ENCODE results near the gene NUP188.

NUP188 gene, protein sequence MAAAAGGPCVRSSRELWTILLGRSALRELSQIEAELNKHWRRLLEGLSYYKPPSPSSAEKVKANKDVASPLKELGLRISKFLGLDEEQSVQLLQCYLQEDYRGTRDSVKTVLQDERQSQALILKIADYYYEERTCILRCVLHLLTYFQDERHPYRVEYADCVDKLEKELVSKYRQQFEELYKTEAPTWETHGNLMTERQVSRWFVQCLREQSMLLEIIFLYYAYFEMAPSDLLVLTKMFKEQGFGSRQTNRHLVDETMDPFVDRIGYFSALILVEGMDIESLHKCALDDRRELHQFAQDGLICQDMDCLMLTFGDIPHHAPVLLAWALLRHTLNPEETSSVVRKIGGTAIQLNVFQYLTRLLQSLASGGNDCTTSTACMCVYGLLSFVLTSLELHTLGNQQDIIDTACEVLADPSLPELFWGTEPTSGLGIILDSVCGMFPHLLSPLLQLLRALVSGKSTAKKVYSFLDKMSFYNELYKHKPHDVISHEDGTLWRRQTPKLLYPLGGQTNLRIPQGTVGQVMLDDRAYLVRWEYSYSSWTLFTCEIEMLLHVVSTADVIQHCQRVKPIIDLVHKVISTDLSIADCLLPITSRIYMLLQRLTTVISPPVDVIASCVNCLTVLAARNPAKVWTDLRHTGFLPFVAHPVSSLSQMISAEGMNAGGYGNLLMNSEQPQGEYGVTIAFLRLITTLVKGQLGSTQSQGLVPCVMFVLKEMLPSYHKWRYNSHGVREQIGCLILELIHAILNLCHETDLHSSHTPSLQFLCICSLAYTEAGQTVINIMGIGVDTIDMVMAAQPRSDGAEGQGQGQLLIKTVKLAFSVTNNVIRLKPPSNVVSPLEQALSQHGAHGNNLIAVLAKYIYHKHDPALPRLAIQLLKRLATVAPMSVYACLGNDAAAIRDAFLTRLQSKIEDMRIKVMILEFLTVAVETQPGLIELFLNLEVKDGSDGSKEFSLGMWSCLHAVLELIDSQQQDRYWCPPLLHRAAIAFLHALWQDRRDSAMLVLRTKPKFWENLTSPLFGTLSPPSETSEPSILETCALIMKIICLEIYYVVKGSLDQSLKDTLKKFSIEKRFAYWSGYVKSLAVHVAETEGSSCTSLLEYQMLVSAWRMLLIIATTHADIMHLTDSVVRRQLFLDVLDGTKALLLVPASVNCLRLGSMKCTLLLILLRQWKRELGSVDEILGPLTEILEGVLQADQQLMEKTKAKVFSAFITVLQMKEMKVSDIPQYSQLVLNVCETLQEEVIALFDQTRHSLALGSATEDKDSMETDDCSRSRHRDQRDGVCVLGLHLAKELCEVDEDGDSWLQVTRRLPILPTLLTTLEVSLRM (N-terminal part only)

GRCh38 chr9:128947527-128948301 lies at the start of gene NUP188, which contains the start of gene DOLK:
NUP188 (plus strand) TSS chr9:128947699; CDS start chr9:128947720, 21 bp downstream.
DOLK (minus strand) TSS chr9:128947603; CDS start chr9:128947303, 300 bp downstream.
- DNase-seq = peak; percentile 96

DNA sequence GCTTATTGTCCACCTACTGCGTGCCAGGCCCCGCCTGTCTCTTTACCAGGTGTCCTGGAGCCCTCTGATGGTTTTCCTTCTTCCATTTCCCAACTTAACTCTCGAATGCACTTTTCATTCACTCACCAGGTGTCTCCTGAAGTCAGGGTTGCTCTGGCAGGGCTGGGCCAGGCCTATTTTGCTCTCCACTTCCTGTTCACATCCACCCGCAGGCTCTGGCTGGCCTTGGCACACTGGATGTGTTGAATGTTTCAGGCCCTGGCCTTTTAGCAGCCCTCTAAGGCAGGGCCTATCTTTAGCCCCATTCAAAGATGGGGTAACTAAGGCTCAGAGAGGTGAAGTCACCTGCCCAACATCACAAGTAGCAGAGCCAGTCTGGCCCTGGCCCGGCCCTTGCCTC lies 49.1 kb upstream of the NUP188 start:
- no peak for DNase-seq

DNA sequence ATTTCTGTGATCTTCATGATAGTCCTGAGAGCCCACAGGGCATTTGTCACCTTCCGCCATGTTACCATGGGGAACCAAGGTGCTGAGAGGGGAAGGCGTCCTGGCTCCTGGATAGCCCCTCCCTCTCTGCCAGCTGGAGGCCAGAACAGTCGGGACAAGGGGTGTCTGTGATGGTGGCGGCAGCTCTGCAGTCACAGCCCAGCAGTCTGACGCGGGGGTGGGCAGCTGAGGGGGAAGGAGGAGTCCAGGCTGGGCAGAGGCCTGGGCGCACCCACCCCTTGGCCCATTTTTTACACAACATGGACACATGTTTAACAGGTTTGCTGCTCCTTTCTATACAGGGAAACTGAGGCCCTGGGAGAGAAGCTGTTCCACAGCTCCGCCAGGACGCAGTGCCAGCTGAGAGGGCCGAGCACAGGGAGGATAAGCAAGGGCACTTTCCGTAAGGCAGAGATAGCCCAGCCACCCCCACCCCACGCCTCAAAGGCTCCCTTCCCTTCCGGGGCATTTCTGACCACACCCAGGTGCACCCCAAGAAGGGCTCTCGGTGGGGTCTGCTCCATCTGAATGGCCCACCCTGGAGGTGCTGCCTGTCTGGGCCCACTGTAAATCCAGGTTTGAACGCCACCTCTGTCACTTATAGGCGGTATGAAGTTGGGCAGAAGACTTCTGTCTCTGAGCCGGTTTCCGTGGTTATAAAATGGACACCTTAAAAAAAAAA lies 48.5 kb upstream of the NUP188 start:
- no peak for DNase-seq

DNA sequence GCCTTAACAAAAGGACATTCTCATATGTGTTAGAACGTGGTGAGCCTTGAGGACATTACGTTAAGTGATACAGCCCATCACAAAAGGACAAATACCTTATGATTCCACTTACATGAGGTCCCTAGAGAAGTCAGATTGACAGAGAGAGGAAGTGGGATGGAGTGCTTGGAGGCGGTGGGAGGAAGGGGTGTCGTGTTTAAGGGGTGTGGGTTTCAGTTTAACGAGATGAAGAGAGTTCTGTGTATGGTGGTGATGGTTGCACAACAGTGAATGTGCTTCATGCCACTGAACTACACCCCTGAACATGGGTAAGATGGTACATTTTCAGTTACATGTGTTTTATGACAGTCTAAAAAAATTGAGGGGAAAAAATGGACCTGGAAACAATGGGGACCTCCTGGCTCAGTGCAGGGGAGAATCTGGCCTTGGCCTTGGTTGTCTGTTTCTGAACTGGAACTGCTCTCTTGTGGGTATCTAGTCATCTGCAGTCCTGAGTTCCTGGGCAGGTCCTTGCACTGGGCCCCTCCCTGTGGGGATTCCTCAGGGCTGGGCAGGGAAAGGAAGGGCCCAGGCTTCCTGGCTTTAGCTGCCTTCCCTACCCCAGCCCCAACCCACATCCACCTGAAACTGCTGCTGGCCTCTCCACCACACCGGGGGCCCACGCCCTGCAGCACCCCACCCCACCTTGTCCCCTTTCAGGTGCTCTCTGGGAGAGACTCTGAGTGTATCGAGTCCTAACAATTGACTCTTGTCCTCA lies 47.8 kb upstream of the NUP188 start:
- no peak for DNase-seq

GRCh38 chr9:128901379-128901778 lies 46.1 kb upstream of the NUP188 start:
- no peak for DNase-seq

DNA sequence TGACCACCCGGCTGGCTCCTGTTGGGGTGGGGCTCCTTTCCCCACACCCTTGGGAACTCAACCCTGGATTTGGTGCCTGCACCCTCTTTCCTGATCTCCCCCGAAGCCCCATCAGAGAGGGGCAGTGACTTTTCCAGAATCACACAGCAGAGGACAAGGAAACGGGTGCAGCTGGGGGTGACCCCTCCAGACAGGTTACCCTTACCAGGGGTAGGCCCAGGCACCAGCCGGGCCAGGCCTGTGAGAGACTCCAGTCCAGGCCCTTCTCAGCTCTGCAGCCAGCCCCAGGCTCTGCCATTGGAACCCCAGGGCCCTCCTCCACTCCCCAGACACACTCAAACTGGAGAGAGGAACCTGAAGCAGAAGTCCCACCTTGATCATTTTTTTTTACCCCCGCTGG lies 45.7 kb upstream of the NUP188 start:
- DNase-seq = no peak

GRCh38 chr9:128902351-128903078 lies 45.0 kb upstream of the NUP188 start:
- DNase-seq = no peak

DNA sequence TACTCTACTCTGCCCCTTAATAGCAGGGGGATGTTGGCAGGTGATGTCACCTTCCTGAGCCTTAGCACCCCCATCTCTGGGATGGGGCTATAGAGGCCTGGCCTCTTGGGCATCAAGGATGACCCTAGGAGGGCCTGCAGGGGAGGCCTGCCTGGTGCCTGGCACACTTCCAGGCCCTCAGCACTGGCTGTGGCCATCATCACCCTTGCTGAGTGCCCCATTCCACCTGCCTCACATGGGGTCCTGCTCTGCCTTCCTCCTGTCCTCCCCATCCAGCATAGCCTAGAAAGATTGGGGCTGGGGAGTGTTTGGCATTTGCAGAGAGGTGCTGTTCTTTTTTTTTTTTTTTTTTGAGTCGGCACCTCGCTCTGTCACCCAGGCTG lies 44.4 kb upstream of the NUP188 start:
- no peak for DNase-seq

DNA sequence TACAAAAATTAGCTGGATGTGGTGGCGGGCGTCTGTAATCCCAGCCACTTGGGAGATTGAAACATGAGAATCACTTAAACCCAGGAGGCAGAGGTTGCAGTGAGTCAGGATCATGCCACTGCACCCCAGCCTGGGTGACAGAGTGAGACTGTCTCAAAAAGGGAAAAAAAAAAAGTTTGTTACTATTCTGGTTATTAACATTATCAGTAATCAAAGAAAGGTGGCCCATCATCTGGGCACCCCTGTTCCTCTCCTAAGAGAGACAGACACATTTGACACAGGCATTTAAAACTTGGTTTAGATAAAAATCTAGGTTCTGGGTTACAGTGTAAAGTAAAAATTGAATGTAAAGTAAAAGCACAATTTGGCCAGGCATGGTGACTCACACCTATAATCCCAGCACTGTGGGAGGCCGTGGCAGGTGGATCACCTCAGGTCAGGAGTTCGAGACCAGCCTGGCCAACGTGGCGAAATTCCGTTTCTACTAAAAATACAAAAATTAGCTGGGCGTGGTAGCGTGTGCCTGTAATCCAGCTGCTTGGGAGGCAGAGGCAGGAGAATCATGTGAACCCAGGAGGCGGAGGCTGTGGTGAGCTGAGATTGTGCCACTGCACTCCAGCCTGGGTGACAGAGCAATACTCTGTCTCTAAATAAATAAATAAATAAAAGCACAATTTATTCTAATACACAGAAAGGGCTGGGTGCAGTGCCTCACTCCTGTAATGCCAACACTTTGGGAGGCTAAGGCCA lies 43.5 kb upstream of the NUP188 start:
- no peak for DNase-seq

- no peak for DNase-seq
Measured at GRCh38 chr9:128905964-128906363, 41.5 kb upstream of the NUP188 start.

- DNase-seq = no peak
Measured at GRCh38 chr9:128906741-128907140, 40.8 kb upstream of the NUP188 start.

GRCh38 chr9:128908372-128908771 lies 39.1 kb upstream of the NUP188 start:
- no peak for DNase-seq

DNA sequence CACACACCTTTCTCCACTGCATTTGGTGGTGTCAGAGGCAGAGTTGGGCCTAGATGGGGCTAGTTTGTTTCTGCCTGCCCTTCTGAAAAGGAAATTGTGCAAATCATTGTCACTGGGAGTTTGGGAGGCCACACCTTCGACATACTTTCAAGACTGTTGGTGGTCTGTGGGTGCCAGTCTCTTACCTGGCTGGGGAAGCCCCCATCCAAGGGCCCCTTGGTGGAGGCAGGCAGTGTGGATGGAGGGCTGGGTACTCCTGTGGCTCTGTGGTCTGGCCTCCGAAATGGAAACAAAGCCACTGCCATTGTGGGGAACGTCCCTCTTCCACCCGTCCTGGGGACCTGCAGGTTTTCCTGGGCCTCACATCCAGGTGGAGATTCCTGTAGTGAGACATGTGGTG lies 37.6 kb upstream of the NUP188 start:
- DNase-seq = no peak

DNA sequence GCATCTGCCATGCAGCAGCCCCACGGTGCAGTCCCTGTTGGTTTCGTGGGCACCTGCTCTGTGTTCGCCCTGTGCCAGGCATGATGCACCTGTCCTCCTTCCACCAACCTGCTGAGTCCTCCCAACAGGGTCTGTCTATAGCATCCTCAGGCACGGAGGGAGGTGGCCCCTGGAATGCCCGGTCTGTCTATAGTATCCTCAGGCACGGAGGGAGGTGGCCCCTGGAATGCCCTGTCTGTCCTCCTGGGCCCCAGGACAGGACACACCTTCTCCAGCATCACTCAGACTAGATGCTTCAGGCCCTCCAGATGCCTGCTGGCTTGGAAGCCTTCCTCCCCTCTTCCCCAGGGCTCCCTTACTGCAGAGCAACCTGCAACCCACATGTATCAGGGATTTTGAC lies 36.6 kb upstream of the NUP188 start:
- no peak for DNase-seq

- DNase-seq = peak; percentile 33
Measured at GRCh38 chr9:128911529-128912035, 35.9 kb upstream of the NUP188 start.

DNA sequence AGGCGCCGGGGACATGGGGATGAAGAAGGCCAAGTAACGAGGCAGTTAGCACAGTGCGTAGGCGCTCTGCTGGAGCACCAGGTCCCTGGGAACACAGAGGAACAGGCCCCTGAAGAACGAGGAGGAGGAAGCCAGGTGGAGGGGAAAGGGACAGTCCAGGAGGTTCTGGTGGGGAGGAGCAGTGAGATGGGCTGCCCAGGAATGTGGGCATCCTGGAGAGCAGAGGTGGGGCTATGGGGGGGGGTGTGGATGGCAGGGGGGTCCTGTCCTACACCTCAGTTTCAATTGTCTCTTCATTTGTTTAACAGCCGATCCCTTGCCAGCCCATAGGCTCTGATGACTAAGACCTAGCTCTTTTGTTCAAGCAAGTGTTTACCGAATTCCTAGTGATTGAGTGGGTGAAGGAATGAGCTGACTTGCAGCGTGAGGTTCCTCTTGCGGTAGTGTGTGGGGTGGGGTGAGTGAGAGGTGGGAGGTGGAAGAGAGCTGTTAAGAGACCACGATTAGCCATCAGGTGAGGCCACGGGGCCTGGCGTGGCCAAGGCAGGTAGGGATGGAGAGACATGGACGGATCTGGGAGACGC lies 35.1 kb upstream of the NUP188 start:
- DNase-seq = no peak

GRCh38 chr9:128913048-128913900 lies 34.2 kb upstream of the NUP188 start:
- DNase-seq = no peak

Data from OCI-M1 (cell line).